HG02885 (cell line): ENCODE results near the gene PML.

Experiments
- ATAC-seq: cut with Tn5 transposase; IDR thresholded peaks from one replicate; pipeline ENCODE4 v1.9.1; 2021; ENCODE audit warnings: mild to moderate bottlenecking; ENCODE audit not compliant: unreplicated experiment, poor library complexity

The PML gene

DNA sequence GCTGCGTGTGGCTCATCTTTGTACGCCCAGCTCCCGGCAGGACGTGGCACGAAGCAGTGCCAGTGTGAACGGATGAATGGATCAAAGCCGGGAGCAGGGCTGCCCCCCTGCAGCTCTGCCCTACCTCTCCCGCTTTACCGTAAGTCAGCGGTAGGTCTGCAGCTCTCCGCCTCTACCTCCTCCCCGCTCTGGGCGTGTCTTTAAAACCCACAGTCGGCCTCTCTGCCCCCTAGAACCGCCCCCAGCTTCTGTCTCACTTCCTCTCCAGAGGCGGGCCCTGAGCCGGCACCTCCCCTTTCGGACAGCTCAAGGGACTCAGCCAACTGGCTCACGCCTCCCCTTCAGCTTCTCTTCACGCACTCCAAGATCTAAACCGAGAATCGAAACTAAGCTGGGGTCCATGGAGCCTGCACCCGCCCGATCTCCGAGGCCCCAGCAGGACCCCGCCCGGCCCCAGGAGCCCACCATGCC, at the start of gene PML:
Gene PML (plus strand): TSS at position 304 of the 471 bp plus-strand sequence. CDS start 97 bp downstream, at position 401.
- peak; percentile 77 for ATAC-seq

DNA sequence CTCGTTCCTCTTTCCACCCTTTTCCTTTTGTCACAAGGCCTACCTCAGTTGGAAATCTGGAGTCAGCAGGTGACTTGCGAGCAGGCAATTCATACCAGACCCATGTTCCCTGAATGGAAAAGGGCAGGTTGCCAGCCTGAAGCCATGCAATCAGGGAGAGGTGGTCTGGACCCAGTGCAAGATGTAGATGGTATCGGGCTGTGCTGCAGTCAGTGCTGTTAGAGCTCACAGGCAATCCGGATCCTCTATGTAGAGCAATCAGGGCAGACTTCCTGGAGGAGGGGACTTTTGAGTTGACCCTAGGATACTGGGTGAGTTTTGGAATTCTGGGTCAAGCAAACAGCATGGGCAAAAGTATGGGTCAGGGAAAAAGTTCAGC, 49.4 kb upstream of the PML start:
- ATAC-seq = no peak

DNA sequence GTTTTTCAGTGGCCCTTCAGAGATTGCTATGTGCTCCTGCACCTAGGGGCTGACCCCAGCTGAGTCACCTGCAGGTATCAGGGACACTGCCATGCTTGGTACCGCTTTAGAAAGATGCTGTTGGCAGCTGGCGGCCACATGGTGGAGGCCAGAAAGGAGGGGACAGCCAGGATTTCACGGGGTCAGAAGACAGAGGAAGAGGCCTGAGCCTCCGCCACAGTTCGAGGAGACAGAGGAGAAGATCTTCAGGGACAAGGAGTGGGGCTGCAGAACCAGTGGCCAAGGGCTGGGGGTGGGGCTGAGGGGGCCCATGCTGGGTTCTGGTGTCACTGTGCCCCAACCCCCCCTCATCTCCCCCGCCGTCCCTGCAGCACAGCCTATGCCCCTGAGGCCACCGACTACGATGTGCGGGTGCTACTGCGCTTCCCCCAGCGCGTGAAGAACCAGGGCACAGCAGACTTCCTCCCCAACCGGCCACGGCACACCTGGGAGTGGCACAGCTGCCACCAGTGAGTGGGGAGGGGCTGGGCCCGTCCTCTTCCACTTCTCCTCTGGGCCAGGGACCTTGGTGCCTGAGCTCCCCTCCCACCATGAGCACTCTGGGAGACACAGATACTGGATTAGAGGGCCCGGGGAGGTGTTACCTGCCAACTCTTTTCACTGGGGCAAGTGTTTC, 48.3 kb upstream of the PML start:
- ATAC-seq = no peak

GRCh38 chr15:73946795-73947370, 47.6 kb upstream of the PML start:
- no peak for ATAC-seq

DNA sequence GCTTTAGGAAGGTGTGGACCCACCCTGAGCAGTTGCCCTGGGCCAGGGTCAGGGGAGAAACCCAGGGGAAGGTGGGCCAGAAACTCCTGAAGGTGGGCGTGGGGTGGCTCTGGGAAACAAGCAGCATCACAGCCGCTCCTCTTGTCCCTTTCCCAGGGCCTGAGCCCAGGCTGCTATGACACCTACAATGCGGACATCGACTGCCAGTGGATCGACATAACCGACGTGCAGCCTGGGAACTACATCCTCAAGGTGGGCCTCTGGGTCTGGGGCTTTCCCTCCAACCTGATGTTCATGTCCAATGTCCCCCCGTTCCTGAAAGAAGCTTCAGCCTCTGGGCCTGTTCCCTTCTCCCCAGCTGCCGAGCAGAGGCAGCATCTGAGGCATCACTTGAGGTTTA, 46.9 kb upstream of the PML start:
- ATAC-seq = no peak

DNA sequence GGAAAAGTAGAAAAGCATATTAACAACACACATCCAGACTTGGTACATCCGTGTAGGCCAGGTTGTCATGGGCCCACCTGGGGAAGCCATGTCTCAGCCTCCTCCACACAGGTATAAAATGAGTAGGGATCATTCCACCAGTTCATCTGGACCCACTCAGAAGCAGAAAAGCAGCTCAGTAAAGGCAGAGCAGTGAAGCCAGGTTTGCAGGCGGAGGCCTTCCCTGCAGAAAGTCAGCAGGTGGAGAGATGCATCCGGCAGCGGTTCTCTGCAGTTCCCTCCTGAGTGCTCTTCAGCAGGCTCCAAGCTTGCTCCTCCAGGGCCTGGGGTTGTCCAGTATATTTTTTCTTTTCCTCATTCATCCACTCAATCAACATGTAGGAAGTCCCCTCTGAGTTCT, 46.1 kb upstream of the PML start:
- no peak for ATAC-seq

DNA sequence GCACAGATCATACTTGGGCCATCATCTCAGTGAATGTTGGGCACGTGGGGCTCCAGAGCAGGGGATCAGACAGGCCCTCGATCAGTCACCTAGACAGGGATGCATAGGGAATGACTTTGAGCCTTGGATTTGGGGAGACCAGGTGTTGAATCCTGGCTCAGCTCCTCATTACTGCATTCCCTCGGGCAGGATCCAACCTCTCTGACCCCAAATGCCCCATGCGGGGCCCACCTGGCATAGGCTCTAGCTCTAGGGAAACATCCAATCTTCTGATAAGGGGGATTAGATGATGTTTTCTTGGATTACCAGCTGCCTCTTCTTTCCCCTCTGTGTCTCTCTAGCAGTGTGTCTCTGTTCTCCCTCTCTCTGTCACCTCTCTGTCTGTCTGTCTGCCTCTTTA, 45.5 kb upstream of the PML start:
- ATAC-seq = no peak

DNA sequence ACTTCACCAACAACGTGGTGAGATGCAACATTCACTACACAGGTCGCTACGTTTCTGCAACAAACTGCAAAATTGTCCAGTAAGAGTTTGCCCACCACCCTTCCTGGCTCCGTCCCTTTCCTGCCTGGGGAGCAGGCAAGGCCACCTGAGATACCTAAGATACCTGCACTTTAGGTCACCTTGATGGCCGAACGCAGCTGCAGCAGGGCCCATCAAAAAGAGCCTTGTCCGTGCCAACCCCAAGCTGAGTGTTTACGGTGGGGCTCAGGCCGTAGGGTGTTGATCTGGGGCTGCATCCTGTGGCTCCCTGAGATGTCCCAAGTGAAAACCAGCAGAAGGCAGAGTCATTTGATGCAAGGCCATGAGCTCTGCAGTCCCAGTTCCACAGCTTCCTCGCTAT, 45.0 kb upstream of the PML start:
- no peak for ATAC-seq

DNA sequence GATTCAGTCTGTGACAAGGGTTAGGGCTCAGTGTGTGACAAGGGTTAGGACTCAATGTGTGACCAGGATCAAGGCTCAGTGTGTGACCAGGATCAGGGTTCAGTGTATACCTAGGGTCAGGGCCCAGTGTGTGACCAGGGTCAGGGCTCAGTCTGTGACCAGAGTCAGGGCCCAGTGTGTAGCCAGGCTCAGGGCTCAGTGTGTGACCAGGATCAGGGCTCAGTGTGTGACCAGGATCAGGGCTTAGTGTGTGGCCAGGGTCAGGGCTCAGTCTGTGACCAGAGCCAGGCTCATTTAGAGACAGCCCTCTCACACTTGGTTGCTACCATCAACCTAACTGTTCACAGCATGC, 44.1 kb upstream of the PML start:
- ATAC-seq = no peak

- no peak for ATAC-seq
These were observed 43.5 kb upstream of the PML start for GRCh38 chr15:73950831-73951561.

GRCh38 chr15:73951601-73952000, 42.9 kb upstream of the PML start:
- no peak for ATAC-seq

- no peak for ATAC-seq
These were observed 42.2 kb upstream of the PML start for GRCh38 chr15:73952171-73952912.

GRCh38 chr15:73952913-73953750, 41.4 kb upstream of the PML start:
- no peak for ATAC-seq

- ATAC-seq = no peak
These were observed 40.0 kb upstream of the PML start for GRCh38 chr15:73954188-73955145.

- no peak for ATAC-seq
These were observed 39.2 kb upstream of the PML start for GRCh38 chr15:73955326-73955725.

GRCh38 chr15:73955861-73956742, 38.4 kb upstream of the PML start:
- ATAC-seq = no peak

DNA sequence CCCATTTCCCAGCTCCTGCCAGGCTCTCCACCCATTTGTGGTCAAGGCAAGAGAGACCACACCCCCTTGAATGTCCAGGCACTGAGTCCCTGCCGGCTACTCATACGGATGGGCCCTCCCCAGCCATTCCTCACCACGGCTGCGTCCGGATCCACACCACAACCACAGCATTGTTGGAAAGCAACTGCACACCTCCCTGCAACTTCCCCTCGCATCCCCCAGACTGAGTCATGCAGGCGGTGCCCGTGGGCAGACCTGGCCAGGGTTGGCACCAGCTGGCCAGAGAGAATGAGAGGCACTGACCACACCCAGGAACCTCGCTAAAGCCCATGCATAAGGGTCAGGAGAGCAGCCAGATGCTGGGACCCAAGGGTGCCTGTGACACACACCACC, 37.8 kb upstream of the PML start:
- no peak for ATAC-seq

DNA sequence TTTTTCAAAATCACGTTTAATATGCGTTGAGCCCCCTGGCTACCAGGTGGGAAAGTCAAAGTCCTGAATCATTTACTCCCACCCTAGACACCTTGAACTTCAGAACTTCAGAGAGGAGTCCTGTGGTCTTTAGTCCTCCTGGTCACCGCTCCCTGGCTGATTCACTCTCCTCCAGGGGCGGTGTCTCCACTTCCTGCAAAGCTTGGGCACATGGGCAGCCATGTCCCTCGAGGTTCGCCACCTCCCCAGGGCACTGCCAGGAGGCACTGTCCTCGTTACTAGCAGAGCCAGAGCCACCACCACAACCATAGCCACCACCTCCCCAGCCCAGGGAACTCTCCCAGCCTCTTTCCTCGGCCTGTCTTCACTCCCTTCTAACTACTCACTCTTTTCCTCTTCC, 37.2 kb upstream of the PML start:
- no peak for ATAC-seq
